Endothelial cell of umbilical vein (primary cell): ENCODE measurements around the gene TMEM114. TPM values are rescaled to one million over a fixed set of nuclear protein-coding genes. Genes with fewer than 3 reads are reported as not detected.

Experiments used
- BruUV-seq: library from RNA; stranded (reverse); fragments of 400-500 nt; replicated peaks from 2 replicates; lab custom pipeline; 2021; lab: Mats Ljungman, UMichigan
- CTCF ChIA-PET: fragments of 300-600, 350-600 bp; sonication (Branson Sonifier 250); formaldehyde crosslinking; loops from one replicate; lab custom pipeline; 2021; ENCODE audit warnings: antibody characterized with exemption, inconsistent platforms; lab: Charles Lee
- POLR2A ChIA-PET: fragments of 300-600, 350-600 bp; sonication (Branson Sonifier 250); formaldehyde crosslinking; loops from one replicate; lab custom pipeline; 2021; ENCODE audit warnings: antibody characterized with exemption, inconsistent platforms; lab: Charles Lee
- DNase-seq: peaks from one replicate; pipeline ENCODE4 v3.0.0-alpha.2; 2011; ENCODE audit warnings: low read depth, low spot score
- FAIRE-seq: peaks from 2 replicates; lab custom pipeline; 2011; peaks lifted over from hg19 to GRCh38; lab: Jason Lieb, UNC
- H2AFZ ChIP-seq: 2 replicates; pipeline ENCODE4 v1.6.0; 2012; ENCODE audit warnings: low read depth, low read length, control low read depth, inconsistent platforms
- H3K27ac ChIP-seq: 2 replicates; pipeline ENCODE4 v1.5.1; 2011; ENCODE audit warnings: low read depth, mild to moderate bottlenecking, control low read depth, low read length, moderate library complexity; ENCODE audit not compliant: insufficient read depth
- H3K27me3 ChIP-seq, 2 experiments: 2 replicates each; pipeline versions ENCODE4 v1.6.0 to v1.6.1; 2011; ENCODE audit warnings: low read length in 2 of 2, mixed read lengths in 1 of 2; ENCODE audit not compliant: control insufficient read depth in 2 of 2, insufficient read depth in 2 of 2
- H3K36me3 ChIP-seq, 2 experiments: 2 replicates in 1 of 2; 3 replicates in 1 of 2; pipeline ENCODE4 v1.5.1; 2011; ENCODE audit warnings: low read length in 2 of 2, mild to moderate bottlenecking in 1 of 2, moderate library complexity in 1 of 2; ENCODE audit not compliant: control insufficient read depth in 2 of 2, insufficient read depth in 2 of 2; ENCODE audit errors: extremely low read depth in 1 of 2
- H3K4me1 ChIP-seq: 3 replicates; pipeline ENCODE4 v1.5.1; 2011; ENCODE audit warnings: mild to moderate bottlenecking, low read length; ENCODE audit not compliant: control insufficient read depth, insufficient read depth; ENCODE audit errors: extremely low read depth
- H3K4me2 ChIP-seq: 2 replicates; pipeline ENCODE4 v1.6.1; 2011; ENCODE audit warnings: low read length, control low read depth, mixed read lengths; ENCODE audit not compliant: insufficient read depth
- H3K4me3 ChIP-seq, 3 experiments: fragments of 200-600 bp in 1 of 3; sonication (generic), shearing (Covaris generic) in 1 of 3; replicated peaks in 1 of 3; 2 replicates each; pipeline ENCODE4 v1.5.1; 2011 to 2016; ENCODE audit warnings: control low read depth in 3 of 3, low read length in 3 of 3, mild to moderate bottlenecking in 2 of 3, inconsistent platforms in 1 of 3, low read depth in 1 of 3, moderate library complexity in 1 of 3; ENCODE audit not compliant: insufficient read depth in 1 of 3
- H3K79me2 ChIP-seq: 2 replicates; pipeline ENCODE4 v1.6.0; 2012; ENCODE audit warnings: low read length, inconsistent platforms; ENCODE audit not compliant: control insufficient read depth, insufficient read depth
- H3K9ac ChIP-seq: replicated peaks from 2 replicates; pipeline ENCODE3; 2011; ENCODE audit warnings: low read length, control low read depth; ENCODE audit not compliant: insufficient read depth; ENCODE audit errors: extremely low read depth
- H3K9me1 ChIP-seq: replicated peaks from 3 replicates; pipeline ENCODE4 v1.6.0; 2011; ENCODE audit warnings: mild to moderate bottlenecking, low read length; ENCODE audit not compliant: control insufficient read depth, insufficient read depth; ENCODE audit errors: extremely low read depth
- H3K9me3 ChIP-seq: replicated peaks from 2 replicates; pipeline ENCODE4 v1.5.1; 2012; ENCODE audit warnings: low read length, inconsistent platforms; ENCODE audit not compliant: control insufficient read depth, insufficient read depth
- H4K20me1 ChIP-seq: replicated peaks from 2 replicates; pipeline ENCODE3; 2011; ENCODE audit warnings: mild to moderate bottlenecking, low read length; ENCODE audit not compliant: control insufficient read depth, insufficient read depth; ENCODE audit errors: extremely low read depth
- CTCF ChIP-seq, 2 donors: IDR thresholded peaks; 1 replicate in 1 of 2; 2 replicates in 1 of 2; pipeline ENCODE4 v1.5.1; 2011; ENCODE audit warnings: low read length in 2 of 2, mild to moderate bottlenecking in 2 of 2, moderate library complexity in 2 of 2, control low read depth in 1 of 2, inconsistent platforms in 1 of 2, low read depth in 1 of 2; ENCODE audit not compliant: insufficient read depth in 1 of 2; ENCODE audit errors: extremely low read depth in 1 of 2
- EZH2 ChIP-seq: IDR thresholded peaks from 2 replicates; pipeline ENCODE4 v1.6.1; 2012; ENCODE audit warnings: borderline replicate concordance, low read depth, mild to moderate bottlenecking, moderate library complexity, low read length, inconsistent platforms; ENCODE audit not compliant: severe bottlenecking
- FOS ChIP-seq: IDR thresholded peaks from 2 replicates; pipeline ENCODE4 v1.6.1; 2011; ENCODE audit warnings: mild to moderate bottlenecking, low read length, moderate library complexity, borderline replicate concordance; ENCODE audit not compliant: insufficient read depth
- GATA2 ChIP-seq: IDR thresholded peaks from 2 replicates; pipeline ENCODE4 v1.7.0; 2011; ENCODE audit warnings: low read depth, mild to moderate bottlenecking, moderate library complexity, mixed read lengths, low read length; ENCODE audit not compliant: insufficient read length, insufficient read depth
- JUN ChIP-seq: IDR thresholded peaks from 2 replicates; pipeline ENCODE4 v1.6.1; 2011; ENCODE audit warnings: borderline replicate concordance, low read depth; ENCODE audit not compliant: insufficient read length, insufficient read depth
- MAX ChIP-seq: IDR thresholded peaks from 2 replicates; pipeline ENCODE4 v1.6.1; 2011; ENCODE audit not compliant: insufficient read depth, insufficient read length
- MYC ChIP-seq: IDR thresholded peaks from one replicate; pipeline ENCODE4 v1.6.1; 2011; ENCODE audit warnings: mild to moderate bottlenecking, low read depth, low read length
- POLR2A ChIP-seq: IDR thresholded peaks from 2 replicates; pipeline ENCODE4 v1.6.1; 2012; ENCODE audit warnings: low read depth, mild to moderate bottlenecking, control low read depth, low read length
- POLR2AphosphoS5 ChIP-seq: IDR thresholded peaks from 2 replicates; pipeline ENCODE4 v1.6.1; 2012; ENCODE audit warnings: low read depth, mild to moderate bottlenecking, control low read depth, low read length, moderate library complexity; ENCODE audit not compliant: insufficient read depth
- dilution Hi-C: fragments of 300-500 bp; cut with MboI; formaldehyde crosslinking; loops from one replicate; pipeline ENCODE4 v1.15.0; 2019; ENCODE audit warnings: low sequenced_read_pairs; ENCODE audit not compliant: extremely low pct_ligation_motif_present
- intact Hi-C: fragments of 100-400 bp; cut with micrococcal nuclease; formaldehyde crosslinking; loops from one replicate; pipeline ENCODE4 v1.10.0; 2022
- polyA plus RNA-seq, 4 experiments: library from polyadenylated mRNA; depleted of rRNA in 3 of 4; stranded (reverse) in 3 of 4; unstranded in 1 of 4; fragments of >200 nt; gene quantifications; 2 replicates each; pipeline versions ENCODE4 v1.2.1 to v1.2.3, GENCODE V29; 2011 to 2012; ENCODE audit warnings: missing spikeins in 1 of 4
- total RNA-seq: library from RNA; stranded (reverse); gene quantifications from 2 replicates; pipeline ENCODE4 v1.2.3, GENCODE V29; 2021

Gene TMEM114
- total and polyA plus RNA-seq, 2 donors (not counting 3 experiments of a cell fraction or from before 2014, with no cell fraction given) = not detected

- no peaks in the 10 kb centered on the region for H4K20me1 ChIP-seq
- ChIA-PET POLR2A (no interaction called here), CTCF (no interaction called here)
- H3K27ac ChIP-seq = no peak overlapping the region
- BruUV-seq = no TSS peak
- no peaks in the 10 kb centered on the region for H3K9me1 ChIP-seq
- no peak overlapping the region for H3K4me3 ChIP-seq
- H3K4me1 ChIP-seq = no peaks in the 10 kb centered on the region
- FAIRE-seq (no peak), DNase-seq (no peak)
- no peak overlapping the region for H3K4me2 ChIP-seq
- peaks cover 4% of the 10 kb centered on the region for H3K9me3 ChIP-seq
- H2AFZ ChIP-seq = no peak overlapping the region
- H3K9ac ChIP-seq = no peak overlapping the region
- intact Hi-C loops = no loop called here
- TF ChIP-seq JUN = no peak
- no peak for TF ChIP-seq CTCF (IDR thresholded peaks at IDR 0.05; ENCODE audit: extremely low read depth in 1 of 2, insufficient read depth in 1 of 2, low read depth in 1 of 2, low read length in 2 of 2)
- TF ChIP-seq EZH2 = no peak
- no peak for TF ChIP-seq FOS
- no peak for TF ChIP-seq MAX
- no peak for TF ChIP-seq GATA2
- TF ChIP-seq MYC = no peak
- TF ChIP-seq POLR2AphosphoS5 = no peak
- TF ChIP-seq POLR2A = no peak
- H3K36me3 ChIP-seq = no peaks in the 10 kb centered on the region
- dilution Hi-C loops = no loop called here
- H3K79me2 ChIP-seq = no peaks in the 10 kb centered on the region
- H3K27me3 ChIP-seq = no peaks in the 10 kb centered on the region
Measured at GRCh38 chr16:8523932-8524331, 66.4 kb downstream of the TMEM114 start.
